BLaER1 treated with 17β-estradiol and CSF1 and Interleukin-3, amounts not matched to agents 10 nM and 100 nM (cell line): ENCODE measurements around the gene CFAP410.
"Not testable (repeated sequence)": the region's sequence is repeated elsewhere in the genome, so short reads cannot be mapped to it uniquely, and the experiment has no call there.

ENCODE experiments used
- H3K27ac ChIP-seq, 11 experiments: shearing (Covaris generic); formaldehyde crosslinking; 2 replicates each; pipeline ENCODE4 v1.8.1; 2022
- H3K27me3 ChIP-seq, 11 experiments: shearing (Covaris generic); formaldehyde crosslinking; 2 replicates each; pipeline ENCODE4 v1.8.1; 2022
- H3K36me3 ChIP-seq, 11 experiments: shearing (Covaris generic); formaldehyde crosslinking; 2 replicates each; pipeline ENCODE4 v1.8.1; 2022
- H3K4me1 ChIP-seq, 10 experiments: shearing (Covaris generic); formaldehyde crosslinking; 2 replicates each; pipeline ENCODE4 v1.8.1; 2022
- H3K4me2 ChIP-seq, 11 experiments: shearing (Covaris generic); formaldehyde crosslinking; 2 replicates each; pipeline ENCODE4 v1.8.1; 2022
- H3K4me3 ChIP-seq, 10 experiments: shearing (Covaris generic); formaldehyde crosslinking; 2 replicates each; pipeline ENCODE4 v1.8.1; 2022
- H3K9ac ChIP-seq, 11 experiments: shearing (Covaris generic); formaldehyde crosslinking; 2 replicates each; pipeline ENCODE4 v1.8.1; 2022
- H3K9me3 ChIP-seq, 11 experiments: shearing (Covaris generic); formaldehyde crosslinking; replicated peaks in 1 of 11; 2 replicates each; pipeline ENCODE4 v1.8.1; 2022
- H4K20me1 ChIP-seq, 11 experiments: shearing (Covaris generic); formaldehyde crosslinking; 2 replicates each; pipeline ENCODE4 v1.8.1; 2022
- Cebpa-rat ChIP-seq, 11 experiments: shearing (Covaris generic); IDR thresholded peaks; 2 replicates each; pipeline ENCODE4 v1.8.1; 2022

The CFAP410 gene

GRCh38 chr21:44365251-44365966 is 26.2 kb upstream of the CFAP410 start:
- Histone ChIP-seq H3K4me3 (no peak overlapping the region), H4K20me1 (peaks cover 37 to 87% (median 72%) of the 10 kb centered on the region in 11 experiments), H3K4me1 (peaks cover 17 to 45% (median 37%) of the 10 kb centered on the region in 10 experiments), H3K9ac (peak overlapping the region in 1 of 11 experiments; percentile 8; a peak in 1 of 22 replicates), H3K36me3 (peaks cover 69 to 96% (median 92%) of the 10 kb centered on the region in 11 experiments), H3K4me2 (no peak overlapping the region), H3K9me3 (peaks cover 0 to 27% (median 20%) of the 10 kb centered on the region in 11 experiments; a peak in 18 of 22 replicates), H3K27me3 (no peaks in the 10 kb centered on the region), H3K27ac (peak overlapping the region in 2 of 11 experiments; percentile 15 to 27; a peak in 2 of 22 replicates)
- TF ChIP-seq Cebpa-rat (IDR thresholded peaks at IDR 0.05): no peak

- H3K4me3 ChIP-seq: no peak overlapping the region
- H3K4me2 ChIP-seq: peak overlapping the region in 10 of 11 experiments; percentile 8 to 60 (median 36); a peak in 14 of 22 replicates
- peaks cover 63 to 92% (median 86%) of the 10 kb centered on the region in 11 experiments for H3K36me3 ChIP-seq
- TF ChIP-seq Cebpa-rat (IDR thresholded peaks at IDR 0.05): no peak
- H3K4me1 ChIP-seq: peaks cover 27 to 55% (median 47%) of the 10 kb centered on the region in 10 experiments
- no peaks in the 10 kb centered on the region for H3K27me3 ChIP-seq
- H3K9me3 ChIP-seq: peaks cover 0 to 26% (median 20%) of the 10 kb centered on the region in 11 experiments; a peak in 16 of 22 replicates
- peak overlapping the region in 8 of 11 experiments; percentile 10 to 55 (median 29); a peak in 14 of 22 replicates for H3K27ac ChIP-seq
- H3K9ac ChIP-seq: peak overlapping the region in 4 of 11 experiments; percentile 7 to 38 (median 12); a peak in 5 of 22 replicates
- peaks cover 37 to 81% (median 67%) of the 10 kb centered on the region in 11 experiments for H4K20me1 ChIP-seq
Measured at GRCh38 chr21:44364151-44365053, 25.2 kb upstream of the CFAP410 start.

- Histone ChIP-seq H3K36me3 (peaks cover 64 to 94% (median 88%) of the 10 kb centered on the region in 11 experiments), H3K4me1 (peaks cover 33 to 66% (median 59%) of the 10 kb centered on the region in 10 experiments), H3K4me3 (no peak overlapping the region), H4K20me1 (peaks cover 37 to 79% (median 63%) of the 10 kb centered on the region in 11 experiments), H3K9ac (0 out of 22 replicates have a peak overlapping the region, but pooled peaks of 1 of the 11 experiments have one; percentile 14), H3K27me3 (no peaks in the 10 kb centered on the region), H3K4me2 (peak overlapping the region; percentile 25 to 97 (median 52); a peak in 12 of 22 replicates), H3K27ac (peak overlapping the region in 5 of 11 experiments; percentile 25 to 55 (median 41); a peak in 7 of 22 replicates), H3K9me3 (peaks cover 0 to 37% (median 23%) of the 10 kb centered on the region in 11 experiments; a peak in 18 of 22 replicates)
- TF ChIP-seq Cebpa-rat (IDR thresholded peaks at IDR 0.05): no peak
Measured at GRCh38 chr21:44363278-44363677, 24.1 kb upstream of the CFAP410 start.

- not testable (repeated sequence) for H3K4me3 ChIP-seq, H3K9ac ChIP-seq, H3K27me3 ChIP-seq
- H3K4me2 ChIP-seq: peak overlapping the region in 6 of 11 experiments; percentile 4 to 97 (median 67); a peak in 8 of 22 replicates
- peaks cover 39 to 80% (median 72%) of the 10 kb centered on the region in 10 experiments for H3K4me1 ChIP-seq
- H3K27ac ChIP-seq: peak overlapping the region in 2 of 11 experiments; percentile 5 to 21; a peak in 1 of 22 replicates
- H3K9me3 ChIP-seq: peaks cover 0 to 51% (median 37%) of the 10 kb centered on the region in 11 experiments; a peak in 18 of 22 replicates
- peaks cover 28 to 79% (median 51%) of the 10 kb centered on the region in 11 experiments for H4K20me1 ChIP-seq
- peaks cover 64 to 94% (median 88%) of the 10 kb centered on the region in 11 experiments for H3K36me3 ChIP-seq
Measured at GRCh38 chr21:44361903-44362302, 22.7 kb upstream of the CFAP410 start.

DNA sequence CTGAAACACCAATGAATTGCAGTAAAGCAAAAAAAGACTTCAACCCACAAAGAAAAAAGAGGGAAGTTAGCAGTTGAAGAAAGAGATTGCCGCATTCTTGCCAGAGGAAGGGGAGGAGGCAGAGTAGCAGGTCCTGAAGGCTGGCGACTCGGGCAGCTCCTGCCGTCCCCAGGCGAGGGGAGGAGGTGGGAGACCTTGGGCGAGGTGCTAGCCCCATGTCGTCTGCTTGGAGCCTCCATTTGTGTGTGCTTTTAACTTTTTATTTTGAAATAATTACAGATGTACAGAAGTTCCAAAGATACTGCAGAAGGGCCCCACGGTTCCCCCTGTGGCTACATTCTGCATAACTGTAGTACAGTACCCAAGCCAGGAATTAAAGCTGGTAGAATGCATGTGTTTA is 21.0 kb upstream of the CFAP410 start:
- H3K4me3 ChIP-seq: peak overlapping the region in 1 of 10 experiments; percentile 7; a peak in 2 of 20 replicates
- H3K36me3 ChIP-seq: peaks cover 58 to 94% (median 87%) of the 10 kb centered on the region in 11 experiments
- peak in 1 of 11 experiments; percentile 7; a peak in 2 of 22 replicates for TF ChIP-seq Cebpa-rat (IDR thresholded peaks at IDR 0.05)
- H3K9ac ChIP-seq: peak overlapping the region in 9 of 11 experiments; percentile 3 to 56 (median 38); a peak in 15 of 22 replicates
- H3K27me3 ChIP-seq: no peaks in the 10 kb centered on the region
- H3K27ac ChIP-seq: peak overlapping the region; percentile 40 to 89 (median 68); a peak in 21 of 22 replicates
- H3K4me1 ChIP-seq: peaks cover 57 to 97% (median 89%) of the 10 kb centered on the region in 10 experiments
- peak overlapping the region; percentile 32 to 100 (median 63) for H3K4me2 ChIP-seq
- H3K9me3 ChIP-seq: peaks cover 0 to 53% (median 40%) of the 10 kb centered on the region in 11 experiments; a peak in 18 of 22 replicates
- H4K20me1 ChIP-seq: peaks cover 13 to 68% (median 34%) of the 10 kb centered on the region in 11 experiments

- TF ChIP-seq Cebpa-rat (IDR thresholded peaks at IDR 0.05): no peak
- Histone ChIP-seq H3K27ac (peak overlapping the region; percentile 19 to 89 (median 68); a peak in 19 of 22 replicates), H3K27me3 (no peaks in the 10 kb centered on the region), H3K4me3 (no peak overlapping the region), H3K4me1 (peaks cover 62 to 99% (median 93%) of the 10 kb centered on the region in 10 experiments), H4K20me1 (peaks cover 7 to 60% (median 26%) of the 10 kb centered on the region in 11 experiments), H3K9me3 (peaks cover 0 to 53% (median 40%) of the 10 kb centered on the region in 11 experiments; a peak in 18 of 22 replicates), H3K9ac (peak overlapping the region in 2 of 11 experiments; percentile 38 to 50; a peak in 4 of 22 replicates), H3K4me2 (peak overlapping the region; percentile 32 to 100 (median 63); a peak in 20 of 22 replicates), H3K36me3 (peaks cover 57 to 94% (median 86%) of the 10 kb centered on the region in 11 experiments)
Measured at GRCh38 chr21:44359396-44359795, 20.2 kb upstream of the CFAP410 start.

DNA sequence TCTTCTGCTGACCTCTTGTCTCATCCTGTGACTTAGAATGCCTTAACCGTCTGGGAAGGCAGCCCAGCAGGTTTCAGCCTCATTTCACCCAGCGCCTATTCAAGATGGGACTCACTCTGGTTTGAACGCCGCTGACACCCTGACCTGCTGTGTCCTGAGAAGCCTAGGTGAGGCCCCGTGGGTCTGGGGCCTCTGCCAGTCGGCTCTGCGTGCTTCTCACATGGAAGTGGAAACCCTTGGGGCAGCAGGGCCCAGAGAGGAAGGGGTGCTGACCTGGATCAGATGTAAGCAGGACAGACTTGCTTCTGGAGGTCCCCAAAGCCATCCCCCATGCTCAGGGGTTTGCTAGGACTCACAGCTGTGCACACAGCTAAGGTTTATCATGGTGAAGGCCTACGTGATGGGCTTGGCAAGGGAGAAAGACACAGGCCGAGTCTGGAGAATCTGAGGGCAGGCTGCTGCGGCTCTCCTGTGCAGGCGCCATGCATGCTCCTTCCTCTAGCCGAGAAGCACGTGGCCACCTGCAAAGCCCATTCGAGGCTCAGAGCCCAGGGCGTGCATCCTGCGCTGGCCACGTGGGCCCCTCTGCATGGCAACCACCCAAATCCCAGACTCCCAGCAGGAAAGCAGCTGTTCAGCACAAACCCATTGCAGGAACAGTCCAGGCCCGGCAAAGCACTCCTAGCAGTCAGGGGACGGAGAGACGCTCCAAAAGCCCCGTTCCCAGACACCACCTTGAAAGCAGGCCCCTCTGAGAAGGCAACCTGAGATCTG is 18.1 kb upstream of the CFAP410 start:
- H3K4me1 ChIP-seq: peaks cover 66 to 87% (median 80%) of the 10 kb centered on the region in 10 experiments
- peaks cover 0 to 39% (median 11%) of the 10 kb centered on the region in 11 experiments; a peak in 11 of 22 replicates for H4K20me1 ChIP-seq
- peaks cover 0 to 42% (median 34%) of the 10 kb centered on the region in 11 experiments; a peak in 18 of 22 replicates for H3K9me3 ChIP-seq
- H3K27ac ChIP-seq: peak overlapping the region; percentile 13 to 89 (median 66); a peak in 19 of 22 replicates
- peaks cover 42 to 73% (median 64%) of the 10 kb centered on the region in 11 experiments for H3K36me3 ChIP-seq
- H3K9ac ChIP-seq: peak overlapping the region in 5 of 11 experiments; percentile 5 to 72 (median 59); a peak in 8 of 22 replicates
- no peak for TF ChIP-seq Cebpa-rat (IDR thresholded peaks at IDR 0.05)
- H3K27me3 ChIP-seq: no peaks in the 10 kb centered on the region
- H3K4me3 ChIP-seq: peak overlapping the region in 6 of 10 experiments; percentile 9 to 78 (median 71); a peak in 8 of 20 replicates
- H3K4me2 ChIP-seq: peak overlapping the region; percentile 46 to 100 (median 95); a peak in 21 of 22 replicates
